GM12864 (cell line): ENCODE data around the gene CLSTN2.

Experiments used
- DNase-seq: peaks from one replicate; pipeline ENCODE4 v3.0.0-alpha.2; 2011; ENCODE audit warnings: low read depth
- H3K4me3 ChIP-seq: 2 replicates; pipeline ENCODE4 v1.5.1; 2011; ENCODE audit warnings: mild to moderate bottlenecking, low read depth, low read length, control low read depth
- TF ChIP-seq, protein P1 (sequence below): IDR thresholded peaks from 2 replicates; pipeline ENCODE4 v1.5.1; 2011; ENCODE audit warnings: low read depth, mild to moderate bottlenecking, moderate library complexity, low read length, control low read depth, inconsistent platforms; ENCODE audit errors: missing control alignments

The CLSTN2 gene

DNA sequence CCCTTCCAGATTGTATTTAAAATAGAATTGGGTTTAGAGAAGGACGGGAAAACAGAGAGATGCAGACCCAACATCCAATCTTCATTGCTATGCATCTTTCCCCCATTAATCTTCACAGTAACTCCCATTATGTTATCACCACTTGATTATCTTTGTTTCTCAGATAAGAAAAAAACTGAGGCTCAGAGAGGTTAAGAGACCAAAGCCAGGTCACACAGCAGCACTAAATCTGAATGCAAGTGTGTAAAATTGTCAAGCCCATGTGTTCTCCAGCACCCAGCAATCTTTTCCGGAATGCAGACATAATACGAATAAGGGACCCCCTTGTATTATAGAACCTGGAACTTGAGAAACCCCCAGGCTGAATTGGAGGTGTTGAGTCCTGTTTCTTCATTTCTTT, 662.4 kb downstream of the CLSTN2 start:
- TF ChIP-seq, protein P1, sequence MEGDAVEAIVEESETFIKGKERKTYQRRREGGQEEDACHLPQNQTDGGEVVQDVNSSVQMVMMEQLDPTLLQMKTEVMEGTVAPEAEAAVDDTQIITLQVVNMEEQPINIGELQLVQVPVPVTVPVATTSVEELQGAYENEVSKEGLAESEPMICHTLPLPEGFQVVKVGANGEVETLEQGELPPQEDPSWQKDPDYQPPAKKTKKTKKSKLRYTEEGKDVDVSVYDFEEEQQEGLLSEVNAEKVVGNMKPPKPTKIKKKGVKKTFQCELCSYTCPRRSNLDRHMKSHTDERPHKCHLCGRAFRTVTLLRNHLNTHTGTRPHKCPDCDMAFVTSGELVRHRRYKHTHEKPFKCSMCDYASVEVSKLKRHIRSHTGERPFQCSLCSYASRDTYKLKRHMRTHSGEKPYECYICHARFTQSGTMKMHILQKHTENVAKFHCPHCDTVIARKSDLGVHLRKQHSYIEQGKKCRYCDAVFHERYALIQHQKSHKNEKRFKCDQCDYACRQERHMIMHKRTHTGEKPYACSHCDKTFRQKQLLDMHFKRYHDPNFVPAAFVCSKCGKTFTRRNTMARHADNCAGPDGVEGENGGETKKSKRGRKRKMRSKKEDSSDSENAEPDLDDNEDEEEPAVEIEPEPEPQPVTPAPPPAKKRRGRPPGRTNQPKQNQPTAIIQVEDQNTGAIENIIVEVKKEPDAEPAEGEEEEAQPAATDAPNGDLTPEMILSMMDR, result no peak
- DNase-seq, result no peak

DNA sequence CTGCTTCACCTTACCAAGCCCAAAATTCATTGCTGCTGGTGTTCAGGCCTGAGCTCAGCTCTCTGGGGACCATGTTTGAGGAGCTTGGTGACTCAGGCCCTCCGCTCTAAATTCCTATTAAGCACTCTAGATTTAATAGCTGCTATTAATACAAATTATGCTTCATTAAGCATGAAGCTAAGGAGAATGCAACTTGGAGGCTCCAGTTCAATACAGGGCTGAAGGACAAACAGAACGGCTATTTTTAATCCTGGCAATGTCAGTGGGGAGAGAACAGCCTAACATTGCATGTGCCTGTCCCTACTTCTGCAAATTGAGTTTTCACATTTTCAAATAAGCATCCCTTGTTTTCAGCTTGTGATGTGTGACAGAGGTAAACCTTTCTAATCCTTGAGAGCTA, 662.8 kb downstream of the CLSTN2 start:
- TF ChIP-seq, protein P1, result no peak
- no peak for DNase-seq
- H3K4me3 ChIP-seq, result no peak overlapping the region

More for the DNA sequence above, 662.4 kb downstream of the CLSTN2 start:
- no peak overlapping the region for H3K4me3 ChIP-seq

GRCh38 chr3:140599009-140599408, 664.0 kb downstream of the CLSTN2 start:
- DNase-seq, result no peak
- TF ChIP-seq, protein P1, result no peak
- no peak overlapping the region for H3K4me3 ChIP-seq

DNA sequence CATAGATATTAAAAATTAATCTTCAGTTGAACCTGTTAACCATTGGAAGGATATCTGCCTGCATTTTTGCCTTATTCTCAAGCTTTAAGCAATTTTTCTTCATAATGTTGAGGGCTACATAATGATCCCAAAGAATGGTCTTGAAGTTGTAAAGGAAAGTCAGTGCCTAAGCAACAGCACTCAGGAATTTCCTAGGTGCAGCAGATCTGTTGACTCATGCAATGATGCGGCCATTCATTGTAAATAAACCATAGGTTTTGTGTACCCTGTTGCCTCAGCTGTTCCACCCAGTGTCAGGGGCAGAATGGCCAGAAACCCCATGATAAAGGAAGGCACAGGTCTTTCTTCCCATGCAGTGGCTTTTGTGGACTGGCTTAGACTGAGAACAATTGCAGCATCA, 664.5 kb downstream of the CLSTN2 start:
- DNase-seq, result no peak
- no peak overlapping the region for H3K4me3 ChIP-seq
- TF ChIP-seq, protein P1, result no peak

DNA sequence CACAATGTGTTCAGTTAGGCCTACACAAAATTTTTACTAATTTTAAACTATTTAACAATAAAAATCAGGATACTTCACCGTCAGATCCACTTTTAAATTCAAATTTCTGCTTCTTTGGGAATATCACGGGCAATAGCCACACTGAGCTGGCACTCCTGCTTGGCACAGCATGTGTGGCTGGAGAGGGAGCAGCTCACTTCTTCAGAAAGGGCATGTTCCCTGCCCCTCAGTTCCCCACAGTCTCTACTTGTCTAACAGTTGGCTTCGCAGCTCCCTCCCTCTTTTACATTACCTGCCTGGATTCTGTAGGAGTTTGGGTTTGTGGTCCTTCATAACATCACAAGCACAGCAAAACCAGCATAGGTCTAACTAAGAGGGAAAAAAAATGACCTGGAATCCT, 666.9 kb downstream of the CLSTN2 start:
- TF ChIP-seq, protein P1, result no peak
- no peak for DNase-seq
- no peak overlapping the region for H3K4me3 ChIP-seq

- TF ChIP-seq, protein P1, result no peak
- no peak for DNase-seq
- no peak overlapping the region for H3K4me3 ChIP-seq
These were observed 667.8 kb downstream of the CLSTN2 start for GRCh38 chr3:140602781-140603180.

GRCh38 chr3:140603766-140604165, 668.8 kb downstream of the CLSTN2 start:
- H3K4me3 ChIP-seq, result no peak overlapping the region
- TF ChIP-seq, protein P1, result no peak
- no peak for DNase-seq
